IMR-90 (cell line): ENCODE data around the gene TNS3. TPM values are rescaled to one million over a fixed set of nuclear protein-coding genes. Genes with fewer than 3 reads are reported as not detected.
"Not testable (repeated sequence)": the region's sequence is repeated elsewhere in the genome, so short reads cannot be mapped to it uniquely, and the experiment has no call there.

ENCODE experiments used
- ATAC-seq: fragments of 200-7000 bp; cut with Tn5 transposase; 2 replicates; pipeline ENCODE4 v1.9.1; 2020; ENCODE audit warnings: low read depth, mild to moderate bottlenecking, moderate library complexity
- BruUV-seq: library from RNA; stranded (reverse); fragments of 400-500 nt; replicated peaks from 2 replicates; lab custom pipeline; 2021; lab: Mats Ljungman, UMichigan
- CTCF ChIA-PET: fragments of 300-600 bp; formaldehyde crosslinking; extraction: SDS; loops from one replicate; lab custom pipeline; 2021; ENCODE audit warnings: antibody characterized with exemption; lab: Yijun Ruan, JAX
- POLR2A ChIA-PET: fragments of 300-600 bp; sonication (Branson Sonifier 250); formaldehyde crosslinking; loops from one replicate; lab custom pipeline; 2022; ENCODE audit warnings: antibody characterized with exemption; ENCODE audit not compliant: unreplicated experiment; lab: Charles Lee
- DNase-seq: peaks from one replicate; pipeline ENCODE4 v3.0.0; 2013
- H2AFZ ChIP-seq: replicated peaks from 2 replicates; pipeline ENCODE3; 2013; ENCODE audit warnings: low read length, mild to moderate bottlenecking; ENCODE audit not compliant: poor library complexity
- H2AK5ac ChIP-seq: 2 replicates; pipeline ENCODE4 v1.6.1; 2013; ENCODE audit warnings: low read depth, low read length, inconsistent platforms
- H2AK9ac ChIP-seq: replicated peaks from 2 replicates; pipeline ENCODE3; 2013; ENCODE audit warnings: mild to moderate bottlenecking, low read depth, low read length, moderate library complexity; ENCODE audit not compliant: poor library complexity
- H2BK120ac ChIP-seq: 2 replicates; pipeline ENCODE4 v1.6.1; 2013; ENCODE audit warnings: low read depth, low read length, inconsistent platforms
- H2BK15ac ChIP-seq: 3 replicates; pipeline ENCODE4 v1.6.1; 2013; ENCODE audit warnings: low read depth, low read length, inconsistent platforms
- H2BK20ac ChIP-seq: 2 replicates; pipeline ENCODE4 v1.6.1; 2013; ENCODE audit warnings: low read depth, mild to moderate bottlenecking, inconsistent platforms, low read length, moderate library complexity
- H2BK5ac ChIP-seq: 2 replicates; pipeline ENCODE4 v1.6.1; 2013; ENCODE audit warnings: mild to moderate bottlenecking, low read depth, low read length, inconsistent platforms; ENCODE audit not compliant: poor library complexity, severe bottlenecking
- H3K14ac ChIP-seq: replicated peaks from 2 replicates; pipeline ENCODE4 v1.6.1; 2013; ENCODE audit warnings: low read depth, low read length, inconsistent platforms
- H3K18ac ChIP-seq: 2 replicates; pipeline ENCODE4 v1.6.1; 2013; ENCODE audit warnings: low read depth, low read length, control low read depth
- H3K23ac ChIP-seq: 2 replicates; pipeline ENCODE4 v1.6.1; 2013; ENCODE audit warnings: low read depth, low read length, inconsistent platforms
- H3K27ac ChIP-seq: 2 replicates; pipeline ENCODE4 v1.5.1; 2013; ENCODE audit warnings: mild to moderate bottlenecking, control low read depth, low read length; ENCODE audit not compliant: insufficient read depth
- H3K27me3 ChIP-seq: 2 replicates; pipeline ENCODE4 v1.6.1; 2013; ENCODE audit warnings: low read length; ENCODE audit not compliant: control insufficient read depth, insufficient read depth
- H3K36me3 ChIP-seq: 2 replicates; pipeline ENCODE4 v1.6.1; 2013; ENCODE audit warnings: low read length, mixed read lengths; ENCODE audit not compliant: control insufficient read depth, insufficient read depth
- H3K4ac ChIP-seq: 2 replicates; pipeline ENCODE4 v1.6.1; 2013; ENCODE audit warnings: low read depth, low read length, inconsistent platforms
- H3K4me1 ChIP-seq: 2 replicates; pipeline ENCODE4 v1.6.1; 2013; ENCODE audit warnings: low read length, mixed read lengths; ENCODE audit not compliant: control insufficient read depth, insufficient read depth
- H3K4me2 ChIP-seq: 2 replicates; pipeline ENCODE4 v1.6.1; 2013; ENCODE audit warnings: low read depth, mild to moderate bottlenecking, control low read depth, low read length, moderate library complexity
- H3K4me3 ChIP-seq: 2 replicates; pipeline ENCODE4 v1.5.1; 2013; ENCODE audit warnings: low read depth, mild to moderate bottlenecking, control low read depth, low read length, moderate library complexity; ENCODE audit not compliant: insufficient read depth
- H3K56ac ChIP-seq: 2 replicates; pipeline ENCODE4 v1.6.1; 2013; ENCODE audit warnings: low read length, inconsistent platforms; ENCODE audit not compliant: insufficient read depth; ENCODE audit errors: extremely low read depth
- H3K79me1 ChIP-seq, 2 experiments: 2 replicates each; pipeline ENCODE4 v1.6.1; 2013; ENCODE audit warnings: low read length in 2 of 2, inconsistent platforms in 1 of 2, low read depth in 1 of 2
- H3K9ac ChIP-seq: 2 replicates; pipeline ENCODE4 v1.6.1; 2013; ENCODE audit warnings: low read depth, low read length, control low read depth
- H3K9me1 ChIP-seq: 2 replicates; pipeline ENCODE4 v1.6.1; 2013; ENCODE audit warnings: low read length, inconsistent platforms; ENCODE audit not compliant: insufficient read depth
- H3K9me3 ChIP-seq: 2 replicates; pipeline ENCODE4 v1.6.1; 2013; ENCODE audit warnings: low read length; ENCODE audit not compliant: control insufficient read depth, insufficient read depth
- H4K20me1 ChIP-seq: 2 replicates; pipeline ENCODE4 v1.6.1; 2013; ENCODE audit warnings: low read length, inconsistent platforms; ENCODE audit not compliant: insufficient read depth
- H4K5ac ChIP-seq: 2 replicates; pipeline ENCODE4 v1.6.1; 2013; ENCODE audit warnings: mild to moderate bottlenecking, low read depth, low read length, control low read depth
- H4K8ac ChIP-seq, 2 experiments: 2 replicates each; pipeline ENCODE4 v1.6.1; 2013; ENCODE audit warnings: low read depth in 2 of 2, low read length in 2 of 2, control low read depth in 1 of 2, inconsistent platforms in 1 of 2
- H4K91ac ChIP-seq: 2 replicates; pipeline ENCODE4 v1.6.1; 2013; ENCODE audit warnings: low read depth, low read length, inconsistent platforms; ENCODE audit not compliant: insufficient read depth
- RCOR1 ChIP-seq: IDR thresholded peaks from 2 replicates; pipeline ENCODE4 v1.6.1; 2012; ENCODE audit warnings: mild to moderate bottlenecking, low read length, improper control_type of control experiment; ENCODE audit not compliant: insufficient replicate concordance
- SMC3 ChIP-seq: fragments of 150-350 bp; IDR thresholded peaks from 2 replicates; pipeline ENCODE4 v1.6.1; 2016; ENCODE audit warnings: low read depth, mild to moderate bottlenecking, antibody characterized with exemption, low read length, moderate library complexity
- WGBS, 2 experiments: methylation state at CpG; one replicate each; pipeline versions ENCODE4 v1.1.5 to v1.1.7; 2013; ENCODE audit warnings: missing lambda C conversion rate in 2 of 2; ENCODE audit not compliant: insufficient read length in 1 of 2; ENCODE audit errors: extremely low coverage in 2 of 2; 5-methylcytosine and 5-hydroxymethylcytosine counted together
- dilution Hi-C: fragments of 300-500 bp; cut with HindIII; formaldehyde crosslinking; loops from one replicate; pipeline ENCODE4 v1.14.3; 2018; ENCODE audit warnings: low sequenced_read_pairs; ENCODE audit not compliant: unreplicated experiment
- in situ Hi-C: fragments of 300-500 bp; cut with MboI; formaldehyde crosslinking; loops from 3 replicates; pipeline ENCODE4 v1.14.3; 2019; ENCODE audit warnings: low sequenced_read_pairs, inconsistent platforms, mixed read lengths
- intact Hi-C: fragments of 100-400 bp; cut with micrococcal nuclease; formaldehyde crosslinking; loops from 2 replicates; pipeline ENCODE4 v1.10.0; 2022
- polyA plus RNA-seq, 3 experiments: library from polyadenylated mRNA; depleted of rRNA; stranded (reverse); fragments of >200 nt; gene quantifications; 2 replicates each; pipeline ENCODE4 v1.2.3, GENCODE V29; 2012; ENCODE audit warnings: low replicate concordance in 1 of 3
- total RNA-seq: library from RNA; depleted of rRNA; stranded (reverse); fragments of >200 nt; gene quantifications from 2 replicates; pipeline ENCODE4 v1.2.3, GENCODE V29; 2012
- TF ChIP-seq, protein P1 (sequence below): fragments of 150-350 bp; IDR thresholded peaks from 2 replicates; pipeline ENCODE4 v1.6.1; 2017; ENCODE audit warnings: mild to moderate bottlenecking, antibody characterized with exemption, low read length, low read depth

The TNS3 gene
- total and polyA plus RNA-seq, 2 of the 4 experiments (the other 2 are of a cell fraction) = 64.3 to 79.2 TPM

DNA sequence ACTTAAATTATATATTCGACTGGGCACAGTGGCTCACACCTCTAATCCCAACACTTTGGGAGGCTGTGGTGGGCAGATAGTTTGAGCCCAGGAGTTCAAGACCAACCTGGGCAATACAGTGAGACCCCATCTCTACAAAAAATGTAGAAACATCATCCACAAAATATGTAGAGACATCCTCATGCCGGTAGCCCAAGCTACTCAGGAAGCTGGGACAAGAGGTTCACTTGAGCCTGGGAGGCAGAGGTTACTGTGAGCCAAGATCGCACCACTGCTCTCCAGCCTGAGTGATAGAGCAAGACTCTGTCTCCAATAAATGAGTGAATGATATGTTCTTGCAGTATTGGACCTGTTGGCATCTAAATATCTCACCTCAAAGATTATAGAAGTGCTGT, 22.6 kb upstream of the TNS3 start:
- CTCF ChIA-PET = interaction anchor here (1.2 kb wide), 2 partner anchors 191 to 215 kb away, joined by 3 to 4 read pairs; no protein-coding TSS in a partner anchor
- no CpG with 5 or more reads among the region's 3 CpGs for WGBS, 2 experiments
- H4K5ac ChIP-seq = peak overlapping the region; percentile 88
- no TSS peak for BruUV-seq
- peak overlapping the region; percentile 81 for H2AK5ac ChIP-seq
- H3K4me2 ChIP-seq = peak overlapping the region; percentile 38
- H2BK120ac ChIP-seq = peak overlapping the region; percentile 98
- peak overlapping the region; percentile 92 for H3K23ac ChIP-seq
- in situ Hi-C loops = no loop called here
- peak overlapping the region; percentile 8 for H2AK9ac ChIP-seq
- H3K18ac ChIP-seq = peak overlapping the region; percentile 90
- peaks cover 0 to 17% of the 10 kb centered on the region in 2 experiments; a peak in 1 of 4 replicates for H3K79me1 ChIP-seq
- intact Hi-C loops = loop anchor here (2.0 to 5.0 kb wide), 2 partner anchors 24 to 183 kb away; no protein-coding TSS in a partner anchor
- DNase-seq = no peak
- peak overlapping the region; percentile 64 for H3K9ac ChIP-seq
- H4K20me1 ChIP-seq = no peaks in the 10 kb centered on the region
- H2BK5ac ChIP-seq = peak overlapping the region; percentile 94
- H2BK20ac ChIP-seq = peak overlapping the region; percentile 97
- peak overlapping the region; percentile 88 to 92 for H4K8ac ChIP-seq
- H3K14ac ChIP-seq = peak overlapping the region; percentile 82
- peaks cover 39% of the 10 kb centered on the region for H3K4me1 ChIP-seq
- no peaks in the 10 kb centered on the region for H3K36me3 ChIP-seq
- H3K9me1 ChIP-seq = peaks cover 32% of the 10 kb centered on the region
- POLR2A ChIA-PET = no interaction called here
- ATAC-seq = peak; percentile 13
- no peak overlapping the region for H2AFZ ChIP-seq
- TF ChIP-seq, protein P1, sequence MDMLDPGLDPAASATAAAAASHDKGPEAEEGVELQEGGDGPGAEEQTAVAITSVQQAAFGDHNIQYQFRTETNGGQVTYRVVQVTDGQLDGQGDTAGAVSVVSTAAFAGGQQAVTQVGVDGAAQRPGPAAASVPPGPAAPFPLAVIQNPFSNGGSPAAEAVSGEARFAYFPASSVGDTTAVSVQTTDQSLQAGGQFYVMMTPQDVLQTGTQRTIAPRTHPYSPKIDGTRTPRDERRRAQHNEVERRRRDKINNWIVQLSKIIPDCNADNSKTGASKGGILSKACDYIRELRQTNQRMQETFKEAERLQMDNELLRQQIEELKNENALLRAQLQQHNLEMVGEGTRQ = no peak
- no peak for TF ChIP-seq RCOR1
- no peak for TF ChIP-seq SMC3
- no peak overlapping the region for H3K4me3 ChIP-seq
- H2BK15ac ChIP-seq = peak overlapping the region; percentile 90; the same call in 2 of the 3 replicates
- no peaks in the 10 kb centered on the region for H3K9me3 ChIP-seq
- dilution Hi-C loops = no loop called here
- H3K56ac ChIP-seq = peak overlapping the region; percentile 94
- peak overlapping the region; percentile 94 for H3K4ac ChIP-seq
- H3K27ac ChIP-seq = peak overlapping the region; percentile 95
- no peaks in the 10 kb centered on the region for H3K27me3 ChIP-seq
- H4K91ac ChIP-seq = peak overlapping the region; percentile 98

DNA sequence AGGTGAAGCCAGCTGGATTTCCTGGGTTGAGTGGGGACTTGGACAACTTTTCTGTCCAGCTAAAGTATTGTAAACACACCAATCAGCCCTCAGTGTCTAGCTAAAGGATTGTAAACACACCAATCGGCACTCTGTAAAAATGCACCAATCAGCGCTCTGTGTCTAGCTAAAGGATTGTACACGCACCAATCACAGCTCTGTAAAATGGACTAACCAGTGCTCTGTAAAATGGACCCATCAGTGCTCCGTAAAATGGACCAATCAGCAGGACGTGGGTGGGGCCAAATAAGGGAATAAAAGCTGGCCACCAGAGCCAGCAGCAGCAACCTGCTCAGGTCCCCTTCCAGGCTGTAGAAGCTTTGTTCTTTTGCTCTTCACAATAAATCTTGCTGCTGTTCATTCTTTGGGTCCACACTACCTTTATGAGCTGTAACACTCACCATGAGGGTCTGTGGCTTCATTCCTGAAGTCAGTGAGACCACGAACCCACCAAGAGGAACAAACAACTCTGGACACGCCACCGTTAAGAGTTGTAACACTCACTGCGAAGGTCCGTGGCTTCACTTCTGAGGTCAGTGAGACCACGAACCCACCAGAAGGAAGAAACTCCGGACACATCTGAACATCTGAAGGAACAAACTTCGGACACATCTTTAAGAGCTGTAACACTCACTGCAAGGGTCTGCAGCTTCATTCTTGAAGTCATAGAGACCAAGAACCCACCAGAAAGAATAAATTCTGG, 21.8 kb upstream of the TNS3 start:
- ATAC-seq, H3K4me2 ChIP-seq, H3K27me3 ChIP-seq, DNase-seq, BruUV-seq, H3K36me3 ChIP-seq, in situ Hi-C loops, dilution Hi-C loops, H2AFZ ChIP-seq, H2AK9ac ChIP-seq, H4K20me1 ChIP-seq, POLR2A ChIA-PET, H3K4me3 ChIP-seq, H3K9me3 ChIP-seq, H3K9ac ChIP-seq: not testable (repeated sequence)
- H2BK15ac ChIP-seq = peak overlapping the region; percentile 90; the same call in 2 of the 3 replicates
- H3K79me1 ChIP-seq = peaks cover 0 to 17% of the 10 kb centered on the region in 2 experiments; a peak in 1 of 4 replicates
- H4K5ac ChIP-seq = peak overlapping the region; percentile 88; the same call in 1 of the 2 replicates
- peak overlapping the region; percentile 82 for H3K14ac ChIP-seq
- H3K18ac ChIP-seq = peak overlapping the region; percentile 90
- H3K23ac ChIP-seq = peak overlapping the region; percentile 92
- 99% methylated on average over 11 of the region's 13 CpGs; no CpG with 5 or more reads in 1 of the 2 experiments for WGBS, 2 experiments
- CTCF ChIA-PET = interaction anchor here (1.1 to 1.2 kb wide), 2 partner anchors 155 to 192 kb away, joined by 3 to 4 read pairs; no protein-coding TSS in a partner anchor
- peak overlapping the region; percentile 94; the same call in 1 of the 2 replicates for H3K56ac ChIP-seq
- intact Hi-C loops = loop anchor here (2.0 to 5.0 kb wide), 2 partner anchors 23 to 184 kb away; no protein-coding TSS in a partner anchor
- peak overlapping the region; percentile 81 for H2AK5ac ChIP-seq
- H3K9me1 ChIP-seq = peaks cover 30% of the 10 kb centered on the region
- H2BK20ac ChIP-seq = peak overlapping the region; percentile 97
- H2BK5ac ChIP-seq = peak overlapping the region; percentile 94
- peaks cover 39% of the 10 kb centered on the region for H3K4me1 ChIP-seq
- peak overlapping the region; percentile 95; the same call in 1 of the 2 replicates for H3K27ac ChIP-seq
- peak overlapping the region; percentile 88 to 92 for H4K8ac ChIP-seq
- H2BK120ac ChIP-seq = peak overlapping the region; percentile 98
- H4K91ac ChIP-seq = peak overlapping the region; percentile 98
- H3K4ac ChIP-seq = peak overlapping the region; percentile 94
